Measurements from ENCODE around the gene MBD3.

MBD3 gene

DNA sequence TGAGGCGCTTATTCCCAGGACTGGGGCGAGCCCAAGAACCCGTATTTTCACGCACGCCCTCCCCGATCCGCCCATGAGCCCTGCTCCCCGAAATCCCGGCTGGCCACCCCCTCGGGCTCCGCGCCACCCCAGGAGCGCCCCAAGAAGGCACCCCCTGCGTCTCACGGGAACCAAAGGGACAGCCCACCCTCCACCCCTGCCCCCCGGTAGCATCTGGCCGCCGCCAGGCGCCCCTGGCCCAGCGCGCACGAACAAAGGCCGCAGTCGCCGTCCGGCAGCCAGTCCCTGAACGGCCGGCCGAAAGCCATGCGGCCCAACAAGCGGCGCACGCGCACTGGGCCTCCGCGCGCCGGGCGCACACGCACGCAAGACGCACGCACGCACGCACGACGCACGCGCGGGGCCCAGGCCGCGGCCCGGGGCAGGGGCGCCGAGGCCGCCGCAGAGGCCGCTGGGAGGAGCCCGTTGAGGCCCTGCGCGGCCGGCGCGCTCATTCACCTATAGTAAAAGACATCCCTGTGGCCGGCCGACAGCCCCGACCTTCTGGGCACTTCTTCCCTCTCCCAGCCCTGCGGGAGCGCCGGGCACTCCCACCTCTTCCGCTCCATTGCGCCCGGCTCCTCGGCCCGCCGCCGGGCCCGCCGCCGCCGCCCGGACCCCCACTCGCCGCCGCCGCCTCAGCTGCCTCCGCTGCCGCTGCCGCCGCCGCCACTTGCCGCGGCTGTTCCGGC, 476 bp downstream of the MBD3 start:
- Mint-ChIP-seq H3K36me3 (ENCODE audit: low read depth) (peaks cover 4% of the 10 kb centered on the region), H3K4me1 (ENCODE audit: low read depth) (peaks cover 14% of the 10 kb centered on the region), H3K27ac (peak overlapping the region; percentile 72), H3K4me3 (peak overlapping the region; percentile 82), H3K9me3 (no peaks in the 10 kb centered on the region), H3K27me3 (ENCODE audit: low read depth) (no peaks in the 10 kb centered on the region)

DNA sequence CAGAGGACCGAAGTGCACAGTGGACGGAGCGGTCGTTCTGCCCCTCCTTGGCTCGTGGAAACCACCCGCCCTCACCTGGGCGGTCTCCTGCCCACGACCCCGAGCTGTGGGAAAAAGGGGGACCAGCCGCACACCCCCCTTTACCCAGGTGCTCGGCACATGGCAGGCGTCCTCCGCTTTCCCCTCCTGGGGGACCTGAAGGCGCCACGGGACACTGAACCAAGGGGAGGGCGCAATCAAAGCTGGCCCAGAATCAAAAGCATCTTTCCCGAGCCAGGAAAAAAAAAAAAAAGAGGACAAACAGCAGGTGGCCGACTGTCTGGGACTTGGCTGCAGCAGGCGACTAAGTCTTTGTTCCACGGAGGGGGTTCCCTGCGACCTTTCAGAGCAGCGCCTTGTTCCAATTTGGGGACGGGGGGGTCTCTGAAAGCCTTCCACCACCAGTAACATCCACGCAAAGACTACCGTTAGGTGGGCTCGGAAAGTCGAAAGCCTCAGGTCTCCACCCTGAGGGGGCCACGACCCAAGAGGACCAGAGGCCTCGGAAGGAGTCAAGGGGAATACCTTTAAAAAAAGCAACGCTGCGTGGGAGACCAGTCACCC, 1.1 kb downstream of the MBD3 start:
- Mint-ChIP-seq H3K4me1 (ENCODE audit: low read depth) (peaks cover 14% of the 10 kb centered on the region), H3K4me3 (peak overlapping the region; percentile 82), H3K9me3 (no peaks in the 10 kb centered on the region), H3K36me3 (ENCODE audit: low read depth) (peaks cover 3% of the 10 kb centered on the region), H3K27ac (peak overlapping the region; percentile 72), H3K27me3 (ENCODE audit: low read depth) (no peaks in the 10 kb centered on the region)

DNA sequence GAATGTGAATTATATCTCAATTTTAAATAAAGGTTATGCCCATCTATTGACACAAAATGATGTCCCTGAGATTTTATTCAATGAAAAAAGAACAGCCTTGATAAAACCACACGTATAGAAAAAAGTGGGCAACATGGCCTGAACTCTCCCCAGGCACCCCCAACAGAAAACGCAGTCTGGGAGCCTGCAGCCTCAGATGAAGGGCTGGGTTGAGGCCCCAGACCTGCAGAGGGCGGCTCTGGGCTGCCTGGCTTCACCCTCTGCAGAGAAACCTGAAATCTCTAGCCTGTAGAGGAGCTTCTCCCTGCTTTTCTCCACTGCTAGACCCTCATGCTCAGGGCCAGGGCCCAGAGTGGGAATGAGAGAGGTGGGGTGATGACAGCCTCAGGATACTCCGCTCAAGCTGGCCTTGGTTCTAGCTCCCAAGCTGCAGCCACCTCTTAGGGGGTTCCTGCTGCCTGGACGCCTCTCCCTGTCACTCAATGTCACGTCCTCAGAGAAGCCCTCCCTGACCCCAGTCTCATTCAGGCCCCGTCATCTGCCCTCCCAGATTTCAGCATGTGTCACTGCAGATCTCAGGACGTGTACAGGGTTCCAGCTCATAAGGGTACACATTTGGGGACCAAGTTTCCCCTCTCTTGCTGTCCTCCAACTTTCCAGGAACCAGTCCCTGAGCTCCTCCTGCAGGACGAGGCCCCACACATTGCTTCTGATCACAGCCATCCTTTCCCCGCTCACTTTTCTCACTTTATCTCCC, 1.8 kb downstream of the MBD3 start:
- H3K9me3 Mint-ChIP-seq, result no peaks in the 10 kb centered on the region
- H3K36me3 Mint-ChIP-seq (ENCODE audit: low read depth), result peaks cover 3% of the 10 kb centered on the region
- H3K4me3 Mint-ChIP-seq, result peak overlapping the region; percentile 82
- H3K4me1 Mint-ChIP-seq (ENCODE audit: low read depth), result peaks cover 14% of the 10 kb centered on the region
- peak overlapping the region; percentile 72 for H3K27ac Mint-ChIP-seq
- H3K27me3 Mint-ChIP-seq (ENCODE audit: low read depth), result no peaks in the 10 kb centered on the region

DNA sequence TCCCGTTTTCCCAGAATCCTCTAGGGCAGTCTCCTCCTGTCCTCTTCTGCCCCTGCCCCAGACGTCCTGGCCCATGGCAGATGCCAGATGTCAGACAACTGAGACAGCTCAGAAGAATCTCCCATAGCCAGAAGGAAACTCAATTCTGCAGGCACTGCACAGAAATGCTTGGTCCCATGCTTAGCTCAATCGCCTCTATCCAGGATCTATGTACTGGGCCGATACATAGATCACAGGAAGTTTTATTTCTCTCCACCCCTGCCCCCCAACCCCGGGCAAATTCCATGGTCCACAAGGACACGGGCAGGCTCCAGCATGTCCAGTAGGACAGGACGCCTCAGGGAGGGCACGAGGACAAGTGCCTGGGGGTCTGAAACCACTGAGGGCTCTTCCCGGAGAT, 4.8 kb downstream of the MBD3 start:
- no peaks in the 10 kb centered on the region for H3K9me3 Mint-ChIP-seq
- H3K4me1 Mint-ChIP-seq (ENCODE audit: low read depth), result peaks cover 12% of the 10 kb centered on the region
- no peak overlapping the region for H3K27ac Mint-ChIP-seq
- no peaks in the 10 kb centered on the region for H3K27me3 Mint-ChIP-seq (ENCODE audit: low read depth)
- H3K4me3 Mint-ChIP-seq, result no peak overlapping the region
- peaks cover 5% of the 10 kb centered on the region for H3K36me3 Mint-ChIP-seq (ENCODE audit: low read depth)

DNA sequence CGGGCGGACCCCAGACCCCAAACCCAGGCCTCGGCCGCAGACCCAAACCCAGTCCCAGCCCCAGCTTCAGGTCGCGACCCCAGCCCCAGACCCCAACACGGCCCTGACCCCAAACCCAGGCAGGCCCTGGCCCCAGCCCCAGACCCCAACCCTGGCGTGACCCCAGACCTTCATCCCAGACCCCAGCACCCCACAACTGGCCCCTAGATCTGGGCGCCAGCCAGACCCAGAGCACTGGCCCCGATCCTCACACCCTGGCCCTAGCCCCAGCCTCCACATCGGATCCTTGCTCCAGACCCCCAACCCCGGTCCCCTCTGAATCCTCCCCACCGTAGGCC, 7.5 kb downstream of the MBD3 start:
- Mint-ChIP-seq H3K27ac (no peak overlapping the region), H3K36me3 (ENCODE audit: low read depth) (peaks cover 6% of the 10 kb centered on the region), H3K27me3 (ENCODE audit: low read depth) (no peaks in the 10 kb centered on the region), H3K4me1 (ENCODE audit: low read depth) (peaks cover 2% of the 10 kb centered on the region), H3K4me3 (no peak overlapping the region), H3K9me3 (no peaks in the 10 kb centered on the region)

DNA sequence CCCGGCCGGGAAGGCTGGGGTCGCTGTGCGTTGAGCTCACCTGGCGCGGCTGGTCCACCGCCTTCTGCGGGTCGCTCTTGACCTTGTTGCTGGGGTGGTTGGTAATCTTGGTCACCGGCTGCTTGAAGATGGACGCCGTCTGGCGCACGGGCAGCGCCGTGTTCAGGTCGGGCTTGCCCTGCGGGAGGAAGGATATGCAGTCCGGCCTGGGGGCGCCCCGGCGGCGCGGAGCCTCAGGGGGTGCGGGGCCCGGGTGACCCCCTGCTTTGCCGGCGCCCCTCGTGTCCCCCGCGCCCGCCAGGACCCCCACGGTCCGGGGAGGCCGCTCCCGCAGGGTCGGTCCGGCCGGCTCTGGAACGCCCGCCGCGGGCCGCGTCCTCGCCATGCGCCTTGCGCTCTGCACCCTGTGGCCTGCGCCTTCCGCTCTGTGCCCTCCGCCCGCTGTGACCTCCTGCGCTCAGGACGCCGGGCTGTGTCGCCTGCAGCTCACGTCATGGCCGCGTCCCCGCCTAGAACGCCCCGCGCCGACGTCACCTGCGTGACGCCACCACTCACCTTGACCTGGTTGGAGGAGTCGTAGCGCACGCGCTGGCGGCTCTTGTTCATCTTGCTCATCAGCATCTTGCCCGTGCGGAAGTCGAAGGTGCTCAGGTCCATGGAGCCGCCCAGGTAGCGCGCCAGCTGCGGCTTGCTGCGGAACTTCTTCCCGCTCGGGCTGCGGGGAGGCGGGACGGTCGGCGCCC, 8.0 kb downstream of the MBD3 start:
- Mint-ChIP-seq H3K36me3 (ENCODE audit: low read depth) (peaks cover 8% of the 10 kb centered on the region), H3K9me3 (no peaks in the 10 kb centered on the region), H3K4me1 (ENCODE audit: low read depth) (peaks cover 1% of the 10 kb centered on the region), H3K27me3 (ENCODE audit: low read depth) (no peaks in the 10 kb centered on the region), H3K27ac (no peak overlapping the region), H3K4me3 (no peak overlapping the region)

DNA sequence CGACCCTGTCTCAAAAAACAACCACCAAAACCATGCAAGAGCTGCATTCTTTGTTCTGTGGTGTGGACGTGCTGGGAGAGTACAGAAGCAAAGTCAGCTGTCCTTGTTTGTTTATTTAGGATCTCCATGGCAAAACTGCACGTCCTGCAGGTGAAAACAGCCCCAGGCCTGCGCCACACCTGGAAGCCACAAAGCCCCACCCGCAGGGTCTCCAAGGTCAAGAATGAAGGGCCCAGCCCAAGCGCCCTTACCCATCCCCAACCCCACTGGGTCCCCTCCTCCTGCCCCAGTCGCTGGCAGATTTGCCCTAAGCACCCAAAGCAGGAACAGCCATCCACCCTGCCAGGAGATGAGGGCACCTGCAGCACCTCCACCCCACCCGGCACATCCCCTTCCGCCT, 10.5 kb downstream of the MBD3 start:
- no peaks in the 10 kb centered on the region for H3K27me3 Mint-ChIP-seq (ENCODE audit: low read depth)
- H3K9me3 Mint-ChIP-seq, result no peaks in the 10 kb centered on the region
- H3K36me3 Mint-ChIP-seq (ENCODE audit: low read depth), result peaks cover 8% of the 10 kb centered on the region
- H3K27ac Mint-ChIP-seq, result no peak overlapping the region
- H3K4me3 Mint-ChIP-seq, result no peak overlapping the region
- no peaks in the 10 kb centered on the region for H3K4me1 Mint-ChIP-seq (ENCODE audit: low read depth)

DNA sequence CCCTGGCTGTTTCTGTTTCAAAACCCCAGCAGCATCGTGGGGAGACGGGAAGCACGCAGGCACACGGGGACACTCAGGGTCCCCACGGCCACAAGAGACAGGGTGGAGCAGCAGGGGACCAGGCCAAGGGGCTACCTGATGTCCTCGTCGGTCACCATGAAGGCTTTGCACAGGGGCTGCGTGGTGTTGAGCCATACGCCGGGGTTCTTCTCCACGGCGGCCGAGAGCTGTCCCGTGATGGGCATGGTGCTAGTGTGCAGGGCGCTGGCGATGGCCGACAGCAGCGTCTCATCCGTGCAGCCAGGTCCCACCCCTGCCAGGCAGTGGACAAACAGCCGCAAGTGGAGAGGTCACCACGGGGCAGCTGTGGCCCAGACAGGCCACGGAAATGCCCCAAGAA, 11.7 kb downstream of the MBD3 start:
- no peak overlapping the region for H3K4me3 Mint-ChIP-seq
- H3K36me3 Mint-ChIP-seq (ENCODE audit: low read depth), result peaks cover 9% of the 10 kb centered on the region
- no peaks in the 10 kb centered on the region for H3K4me1 Mint-ChIP-seq (ENCODE audit: low read depth)
- no peaks in the 10 kb centered on the region for H3K9me3 Mint-ChIP-seq
- H3K27ac Mint-ChIP-seq, result no peak overlapping the region
- no peaks in the 10 kb centered on the region for H3K27me3 Mint-ChIP-seq (ENCODE audit: low read depth)

DNA sequence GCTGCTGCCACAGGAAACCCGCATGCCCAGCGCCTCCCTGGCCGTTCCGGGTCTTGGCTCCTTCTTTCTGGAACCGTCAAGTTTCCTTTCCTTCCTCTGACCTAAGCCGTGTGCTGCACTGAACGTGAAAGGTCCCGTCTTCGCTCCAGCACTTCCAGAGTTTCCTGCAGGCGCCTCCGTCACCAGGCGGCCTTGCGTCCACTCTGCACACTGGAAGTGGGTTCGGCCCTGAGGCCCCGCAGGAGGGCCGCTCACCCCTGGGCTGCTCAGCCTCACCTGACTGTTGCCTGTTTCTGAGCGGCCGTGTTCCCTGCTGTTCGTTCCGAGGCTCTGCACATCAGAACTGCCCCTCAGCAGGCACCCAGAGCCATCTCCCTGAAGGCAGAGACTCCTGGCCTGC, 12.3 kb downstream of the MBD3 start:
- no peaks in the 10 kb centered on the region for H3K27me3 Mint-ChIP-seq (ENCODE audit: low read depth)
- no peaks in the 10 kb centered on the region for H3K9me3 Mint-ChIP-seq
- H3K4me3 Mint-ChIP-seq, result no peak overlapping the region
- H3K4me1 Mint-ChIP-seq (ENCODE audit: low read depth), result no peaks in the 10 kb centered on the region
- H3K36me3 Mint-ChIP-seq (ENCODE audit: low read depth), result peaks cover 11% of the 10 kb centered on the region
- H3K27ac Mint-ChIP-seq, result no peak overlapping the region

DNA sequence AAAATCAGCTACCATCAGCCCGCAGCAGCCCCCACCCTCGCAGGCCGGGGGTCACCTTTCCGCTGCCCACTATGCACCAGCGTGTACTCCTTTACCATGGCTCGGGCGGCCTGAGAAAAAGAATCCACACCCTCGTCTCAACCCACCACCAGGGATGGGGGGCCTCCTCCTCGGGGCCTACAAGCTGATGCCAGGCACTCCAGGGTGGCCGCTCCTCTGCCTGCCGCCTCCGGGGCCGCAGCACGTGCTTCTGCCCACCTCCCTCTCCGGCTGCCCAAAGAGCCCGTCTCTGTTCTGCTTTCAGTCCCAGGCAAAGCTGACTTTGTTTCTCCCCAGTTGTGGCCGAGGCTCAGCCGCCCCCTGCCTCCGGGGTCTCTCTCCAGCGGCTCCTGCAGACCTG, 13.4 kb downstream of the MBD3 start:
- Mint-ChIP-seq H3K9me3 (no peaks in the 10 kb centered on the region), H3K4me1 (ENCODE audit: low read depth) (no peaks in the 10 kb centered on the region), H3K4me3 (no peak overlapping the region), H3K27me3 (ENCODE audit: low read depth) (no peaks in the 10 kb centered on the region), H3K27ac (no peak overlapping the region), H3K36me3 (ENCODE audit: low read depth) (peaks cover 8% of the 10 kb centered on the region)

DNA sequence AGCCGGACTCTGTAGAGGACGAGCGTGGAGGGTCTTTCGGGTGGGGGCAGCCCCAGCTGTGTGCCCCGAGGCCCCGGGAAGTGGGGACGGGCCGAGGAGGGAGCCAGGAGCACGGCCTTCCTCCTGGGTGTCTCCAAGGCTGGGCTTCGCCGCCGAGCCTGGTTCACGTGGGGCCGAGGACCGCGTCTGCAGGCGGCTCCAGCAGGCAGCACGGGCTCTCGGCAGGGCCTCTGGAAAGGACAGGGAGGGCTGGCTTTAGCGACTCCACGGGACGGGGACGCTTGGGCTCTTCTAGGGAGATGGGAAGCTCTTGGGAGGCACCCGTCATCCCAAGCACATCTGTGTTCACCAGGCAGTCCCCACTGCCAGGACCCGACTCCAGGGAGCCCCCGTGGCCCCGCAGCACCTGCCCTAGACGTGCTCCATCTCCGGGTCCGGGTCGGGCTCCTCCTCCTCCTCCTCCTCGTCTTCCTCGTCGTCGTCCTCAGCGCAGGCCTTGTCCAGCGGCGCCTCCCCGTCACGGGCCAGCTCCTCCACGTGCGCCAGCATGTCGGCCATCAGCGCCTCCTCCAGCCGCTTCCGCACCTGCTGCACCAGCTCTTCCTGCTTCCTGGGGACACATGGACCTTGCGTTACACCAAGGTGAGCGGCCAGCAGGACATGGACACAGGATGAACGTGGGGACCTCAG, 14.6 kb downstream of the MBD3 start:
- H3K4me1 Mint-ChIP-seq (ENCODE audit: low read depth), result no peaks in the 10 kb centered on the region
- H3K27ac Mint-ChIP-seq, result no peak overlapping the region
- no peaks in the 10 kb centered on the region for H3K9me3 Mint-ChIP-seq
- H3K27me3 Mint-ChIP-seq (ENCODE audit: low read depth), result no peaks in the 10 kb centered on the region
- H3K36me3 Mint-ChIP-seq (ENCODE audit: low read depth), result peaks cover 8% of the 10 kb centered on the region
- H3K4me3 Mint-ChIP-seq, result no peak overlapping the region

DNA sequence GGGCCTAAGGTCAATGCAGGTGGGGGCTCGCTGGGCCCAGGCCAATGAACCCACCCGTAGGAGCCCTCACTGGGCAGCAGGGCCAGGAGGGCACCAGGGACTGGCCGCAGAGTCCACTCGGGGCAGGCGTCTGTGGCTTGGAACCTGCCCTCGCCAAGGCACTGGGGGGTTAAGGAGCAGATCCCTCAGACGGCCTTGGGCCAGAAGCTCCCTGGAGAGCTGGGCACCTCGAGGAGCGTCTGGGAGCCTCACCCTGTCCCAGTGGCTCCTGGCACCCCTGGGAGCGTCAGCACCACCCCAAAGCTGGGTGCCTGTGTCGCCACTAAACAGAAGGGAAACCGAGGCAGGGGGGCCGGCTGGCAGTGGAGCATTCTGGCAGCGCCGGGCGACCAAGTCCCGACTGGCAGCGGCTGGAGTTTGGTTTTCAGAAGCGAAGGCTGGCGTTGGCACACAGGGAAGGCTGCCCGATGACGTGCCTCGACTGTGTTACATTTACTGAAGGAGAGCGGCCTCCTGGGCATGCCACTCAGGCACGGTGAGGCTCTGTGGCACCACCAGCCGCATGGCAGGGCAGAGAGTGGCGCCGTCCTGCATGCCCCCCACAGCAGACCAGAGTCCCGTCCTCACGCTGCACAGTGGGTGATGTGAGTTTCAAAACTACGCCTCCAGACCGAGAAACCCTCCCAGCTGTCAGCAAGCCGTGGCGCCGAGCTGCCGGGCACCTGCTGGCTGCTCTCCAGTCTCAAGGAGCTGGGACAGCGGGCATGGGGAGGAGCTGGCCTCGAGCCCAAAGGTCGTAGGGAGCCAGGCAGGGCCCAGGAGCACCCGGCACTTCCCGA, 15.4 kb downstream of the MBD3 start:
- H3K27ac Mint-ChIP-seq, result no peak overlapping the region
- H3K4me3 Mint-ChIP-seq, result no peak overlapping the region
- peaks cover 8% of the 10 kb centered on the region for H3K36me3 Mint-ChIP-seq (ENCODE audit: low read depth)
- no peaks in the 10 kb centered on the region for H3K27me3 Mint-ChIP-seq (ENCODE audit: low read depth)
- H3K9me3 Mint-ChIP-seq, result no peaks in the 10 kb centered on the region
- no peaks in the 10 kb centered on the region for H3K4me1 Mint-ChIP-seq (ENCODE audit: low read depth)

DNA sequence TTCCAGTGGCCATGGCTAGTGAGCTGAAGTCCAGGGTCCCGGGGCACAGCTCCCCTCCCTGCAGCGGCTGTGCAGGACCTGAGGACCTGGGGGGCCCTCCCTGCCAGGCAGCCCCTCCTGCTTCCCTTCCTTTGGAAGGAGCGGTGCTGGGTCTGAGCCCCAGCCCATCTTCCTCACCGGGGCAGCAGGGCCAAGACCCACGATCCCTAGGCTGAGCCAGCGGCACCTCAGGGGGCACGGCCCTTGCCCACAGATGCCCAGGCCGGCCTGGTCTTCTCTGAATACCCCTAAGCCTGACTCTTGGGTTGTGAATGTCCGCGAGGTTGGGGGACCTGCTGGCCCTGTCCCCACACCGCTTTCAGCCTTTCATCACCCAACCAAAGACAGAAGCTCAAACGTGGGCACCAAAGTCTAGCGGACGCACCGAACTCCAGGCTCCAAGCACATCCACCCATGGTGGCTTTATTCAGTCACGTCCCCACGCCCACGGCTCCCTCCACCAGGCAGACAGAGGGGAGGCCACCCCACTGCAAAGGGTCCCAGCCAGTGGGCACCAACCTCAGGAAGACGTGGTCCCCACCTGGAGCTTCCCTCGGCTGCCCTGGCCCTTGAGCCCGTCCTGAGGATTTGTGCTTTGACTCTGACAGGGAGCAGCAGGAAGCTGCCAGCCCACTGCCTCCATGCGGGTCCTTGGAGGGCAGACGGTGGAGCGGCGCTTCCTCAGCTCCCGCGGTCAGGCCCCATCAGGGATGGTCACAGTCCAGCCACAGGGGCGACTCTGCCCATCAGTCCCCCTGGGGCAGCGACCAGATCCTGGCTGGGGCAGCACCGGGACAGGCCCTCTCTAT, 16.2 kb downstream of the MBD3 start:
- Mint-ChIP-seq H3K27ac (no peak overlapping the region), H3K36me3 (ENCODE audit: low read depth) (peaks cover 8% of the 10 kb centered on the region), H3K4me1 (ENCODE audit: low read depth) (no peaks in the 10 kb centered on the region), H3K4me3 (no peak overlapping the region), H3K9me3 (no peaks in the 10 kb centered on the region), H3K27me3 (ENCODE audit: low read depth) (no peaks in the 10 kb centered on the region)
